SH-SY5Y (cell line): Measurements from ENCODE around the gene SLC31A1.

Experiments
- GATA2 ChIP-seq: IDR thresholded peaks from 2 replicates; pipeline ENCODE4 v1.6.1; 2011; ENCODE audit warnings: mild to moderate bottlenecking, low read depth, low read length
- GATA3 ChIP-seq: IDR thresholded peaks from 2 replicates; pipeline ENCODE4 v1.6.1; 2011; ENCODE audit warnings: low read depth, mild to moderate bottlenecking, low read length, moderate library complexity

DNA sequence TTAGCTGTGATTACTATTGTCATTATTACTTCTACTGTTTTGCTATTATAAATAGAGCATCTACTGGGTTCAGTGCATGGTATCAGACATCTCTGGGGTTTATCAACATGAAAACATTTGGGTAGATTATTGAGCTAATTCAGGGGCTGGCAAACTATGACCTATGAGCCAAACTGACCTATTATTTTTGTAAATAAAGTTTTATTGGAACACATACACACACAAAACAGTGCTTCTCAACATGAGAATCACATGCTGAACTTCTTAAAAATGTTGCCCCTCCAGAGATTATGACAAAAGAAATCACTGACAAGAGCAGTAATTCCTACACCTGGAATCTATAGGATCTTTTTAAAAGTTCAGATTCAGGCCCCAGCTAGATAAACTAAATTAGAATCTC lies 40.2 kb upstream of the SLC31A1 start:
- no peak for TF ChIP-seq GATA2
- TF ChIP-seq GATA3: no peak
